PC-3 (cell line): ENCODE data around the gene GRSF1. TPM values are rescaled to one million over a fixed set of nuclear protein-coding genes. Genes with fewer than 3 reads are reported as not detected.

Experiments
- ATAC-seq: fragments of 200-7000 bp; cut with Tn5 transposase; 2 replicates; pipeline ENCODE4 v1.9.1; 2020; ENCODE audit warnings: mild to moderate bottlenecking, moderate library complexity
- BruUV-seq: library from RNA; stranded (reverse); fragments of 400-500 nt; replicated peaks from 2 replicates; lab custom pipeline; 2021; lab: Mats Ljungman, UMichigan
- CTCF ChIA-PET: fragments of 300-600 bp; sonication (Branson Sonifier 250); formaldehyde crosslinking; loops from one replicate; lab custom pipeline; 2022; ENCODE audit warnings: antibody characterized with exemption; lab: Charles Lee
- POLR2A ChIA-PET: fragments of 300-600 bp; sonication (Branson Sonifier 250); formaldehyde crosslinking; loops from one replicate; lab custom pipeline; 2022; ENCODE audit warnings: antibody characterized with exemption; ENCODE audit not compliant: unreplicated experiment; lab: Charles Lee
- DNase-seq: peaks from one replicate; pipeline ENCODE4 v3.0.0-alpha.2; 2015
- H2AFZ ChIP-seq: fragments of 300-600 bp; sonication (generic); 2 replicates; pipeline ENCODE4 v1.6.0; 2016; ENCODE audit warnings: antibody characterized with exemption, low read length
- H3F3A ChIP-seq: fragments of 300-600 bp; sonication (generic); one replicate; pipeline ENCODE4 v1.6.0; 2017; ENCODE audit warnings: antibody characterized with exemption, low read length, control low read depth, mild to moderate bottlenecking; ENCODE audit not compliant: unreplicated experiment
- H3K27ac ChIP-seq: fragments of 300-600 bp; sonication (generic); 2 replicates; pipeline ENCODE4 v1.5.1; 2016; ENCODE audit warnings: mild to moderate bottlenecking, low read length
- H3K27me3 ChIP-seq: fragments of 300-600 bp; sonication (generic); 2 replicates; pipeline ENCODE4 v1.6.1; 2016; ENCODE audit warnings: low read length, mixed read lengths
- H3K36me3 ChIP-seq: fragments of 300-600 bp; sonication (generic); 2 replicates; pipeline ENCODE4 v1.6.1; 2016; ENCODE audit warnings: low read depth, mixed run types, low read length, mixed read lengths
- H3K4me1 ChIP-seq: fragments of 300-600 bp; sonication (generic); 2 replicates; pipeline ENCODE4 v1.5.1; 2016; ENCODE audit warnings: low read length; ENCODE audit not compliant: insufficient read depth
- H3K4me2 ChIP-seq: fragments of 300-600 bp; sonication (generic); 2 replicates; pipeline ENCODE4 v1.6.0; 2016; ENCODE audit warnings: low read length
- H3K4me3 ChIP-seq: fragments of 300-600 bp; sonication (generic); 2 replicates; pipeline ENCODE4 v1.5.1; 2016; ENCODE audit warnings: mild to moderate bottlenecking, low read length, mixed read lengths
- H3K79me2 ChIP-seq: fragments of 300-600 bp; sonication (generic); 2 replicates; pipeline ENCODE4 v1.6.1; 2017; ENCODE audit warnings: low read length, mixed read lengths
- H3K9ac ChIP-seq: fragments of 300-600 bp; sonication (generic); 2 replicates; pipeline ENCODE4 v1.6.0; 2016; ENCODE audit warnings: mild to moderate bottlenecking, low read length
- H3K9me2 ChIP-seq: fragments of 300-600 bp; sonication (generic); replicated peaks from 2 replicates; pipeline ENCODE4 v1.6.1; 2016; ENCODE audit warnings: mixed run types, low read length, mixed read lengths
- H3K9me3 ChIP-seq: fragments of 300-600 bp; sonication (generic); 2 replicates; pipeline ENCODE4 v1.6.1; 2016; ENCODE audit warnings: low read length, mixed read lengths
- H4K20me1 ChIP-seq: fragments of 300-600 bp; sonication (generic); 2 replicates; pipeline ENCODE4 v1.6.1; 2016; ENCODE audit warnings: low read length, mixed read lengths
- CTCF ChIP-seq: fragments of 300-600 bp; sonication (generic); conservative IDR thresholded peaks from 2 replicates; pipeline ENCODE4 v1.5.1; 2017; ENCODE audit warnings: antibody characterized with exemption, low read depth, mild to moderate bottlenecking, low read length
- EZH2 ChIP-seq: fragments of 300-600 bp; sonication (generic); IDR thresholded peaks from one replicate; pipeline ENCODE4 v1.6.1; 2017; ENCODE audit warnings: antibody characterized with exemption, mild to moderate bottlenecking, low read length; ENCODE audit not compliant: unreplicated experiment
- EZH2phosphoT487 ChIP-seq: fragments of 300-600 bp; sonication (generic); IDR thresholded peaks from 2 replicates; pipeline ENCODE4 v1.6.1; 2018; ENCODE audit warnings: mild to moderate bottlenecking, antibody characterized with exemption, low read length, borderline replicate concordance
- intact Hi-C: fragments of 100-400 bp; cut with micrococcal nuclease; formaldehyde crosslinking; loops from 2 replicates; pipeline ENCODE4 v1.9.0; 2023
- total RNA-seq: library from RNA; depleted of rRNA; stranded (reverse); fragments of >200 nt; gene quantifications from 2 replicates; pipeline ENCODE4 v1.2.3, GENCODE V29; 2014

The GRSF1 gene
- total RNA-seq, 1 experiment from 2014 or later, result 103 TPM

GRCh38 chr4:70838666-70839588 is 763 bp downstream of the GRSF1 start:
- H2AFZ ChIP-seq, result peak overlapping the region; percentile 70
- peaks cover 9% of the 10 kb centered on the region for H3K4me1 ChIP-seq
- peaks cover 55% of the 10 kb centered on the region for H3K79me2 ChIP-seq
- no peaks in the 10 kb centered on the region for H3K9me3 ChIP-seq
- H3K9me2 ChIP-seq, result no peaks in the 10 kb centered on the region
- DNase-seq, result peak; percentile 65
- H3K27me3 ChIP-seq, result no peaks in the 10 kb centered on the region
- peaks cover 16% of the 10 kb centered on the region; the same call in 1 of the 2 replicates for H3K36me3 ChIP-seq
- H3K9ac ChIP-seq, result peak overlapping the region; percentile 86
- intact Hi-C loops, result loop anchor here (2.0 to 10.0 kb wide), 6 partner anchors 63 to 878 kb away; partner anchors contain the start of genes DCK, MOB1B and UTP3
- H3F3A ChIP-seq, result no peaks in the 10 kb centered on the region
- peak; percentile 65 for ATAC-seq
- CTCF ChIA-PET, result interaction anchor here (0.6 kb wide), 2 partner anchors 103 to 135 kb away, joined by 3 to 11 read pairs; no protein-coding TSS in a partner anchor
- POLR2A ChIA-PET, result interaction anchor here (0.5 to 0.7 kb wide), 4 partner anchors 71 to 207 kb away, joined by 3 to 25 read pairs (median 5); partner anchors contain the start of gene DCK
- peak overlapping the region; percentile 86 for H3K4me2 ChIP-seq
- peak overlapping the region; percentile 96 for H3K4me3 ChIP-seq
- H4K20me1 ChIP-seq, result peaks cover 31% of the 10 kb centered on the region
- TF ChIP-seq EZH2phosphoT487, result no peak
- TF ChIP-seq CTCF, result no peak
- TF ChIP-seq EZH2, result no peak
- BruUV-seq, result no TSS peak
- peak overlapping the region; percentile 39 for H3K27ac ChIP-seq

- no peaks in the 10 kb centered on the region for H3K27me3 ChIP-seq
- BruUV-seq, result no TSS peak
- ChIA-PET CTCF (interaction anchor here (0.6 to 0.8 kb wide), 2 partner anchors 103 to 172 kb away, joined by 3 to 7 read pairs; no protein-coding TSS in a partner anchor), POLR2A (interaction anchor here (0.7 kb wide), 2 partner anchors 88 to 364 kb away, joined by 5 to 8 read pairs; no protein-coding TSS in a partner anchor)
- no peak overlapping the region for H3K27ac ChIP-seq
- peak overlapping the region; percentile 70; the same call in 1 of the 2 replicates for H2AFZ ChIP-seq
- ATAC-seq (no peak), DNase-seq (no peak)
- H3K9ac ChIP-seq, result peak overlapping the region; percentile 86
- intact Hi-C loops, result loop anchor here (2.0 to 10.0 kb wide), 6 partner anchors 64 to 879 kb away; partner anchors contain the start of genes DCK, MOB1B and UTP3
- TF ChIP-seq EZH2phosphoT487 (no peak), EZH2 (no peak), CTCF (no peak)
- peaks cover 61% of the 10 kb centered on the region for H3K79me2 ChIP-seq
- H3K4me1 ChIP-seq, result peaks cover 13% of the 10 kb centered on the region
- peaks cover 31% of the 10 kb centered on the region for H4K20me1 ChIP-seq
- no peaks in the 10 kb centered on the region for H3K9me2 ChIP-seq
- H3F3A ChIP-seq, result no peaks in the 10 kb centered on the region
- peaks cover 17% of the 10 kb centered on the region; the same call in 1 of the 2 replicates for H3K36me3 ChIP-seq
- H3K4me2 ChIP-seq, result peak overlapping the region; percentile 86
- H3K4me3 ChIP-seq, result peak overlapping the region; percentile 96
- H3K9me3 ChIP-seq, result no peaks in the 10 kb centered on the region
Measured at GRCh38 chr4:70838204-70838603, 1.5 kb downstream of the GRSF1 start.
